NCI-H2029 treated with DMSO at 0.1 percent for 48 hours (cell line): ENCODE data around the gene RASGRP3.

Experiments used
- DNase-seq: peaks from one replicate; lab custom pipeline; 2025; lab: John Stamatoyannopoulos, UW

RASGRP3 gene

DNA sequence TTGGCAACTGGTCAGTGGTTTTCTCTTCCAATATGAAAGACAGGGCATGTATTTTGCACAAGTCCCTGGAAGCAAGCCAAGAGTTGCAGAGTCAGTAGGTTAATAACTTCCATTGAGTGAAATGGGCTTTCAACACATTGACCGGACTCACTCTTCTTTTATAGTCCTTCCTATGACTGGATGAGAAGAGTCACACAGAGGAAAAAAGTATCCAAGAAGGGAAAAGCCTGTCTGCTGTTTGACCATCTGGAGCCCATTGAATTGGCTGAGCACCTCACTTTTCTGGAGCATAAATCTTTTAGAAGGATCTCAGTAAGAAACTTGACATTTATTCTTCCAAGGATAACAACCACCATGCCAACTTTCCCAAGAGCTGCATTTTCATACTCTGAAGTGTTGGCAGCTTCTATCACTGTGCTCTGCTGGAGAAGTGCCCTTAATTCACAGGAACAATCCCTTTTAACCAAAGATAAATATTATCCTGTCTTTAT lies 45.4 kb downstream of the RASGRP3 start:
- no peak for DNase-seq

- DNase-seq = no peak
Measured at GRCh38 chr2:33522576-33522975, 46.1 kb downstream of the RASGRP3 start.

DNA sequence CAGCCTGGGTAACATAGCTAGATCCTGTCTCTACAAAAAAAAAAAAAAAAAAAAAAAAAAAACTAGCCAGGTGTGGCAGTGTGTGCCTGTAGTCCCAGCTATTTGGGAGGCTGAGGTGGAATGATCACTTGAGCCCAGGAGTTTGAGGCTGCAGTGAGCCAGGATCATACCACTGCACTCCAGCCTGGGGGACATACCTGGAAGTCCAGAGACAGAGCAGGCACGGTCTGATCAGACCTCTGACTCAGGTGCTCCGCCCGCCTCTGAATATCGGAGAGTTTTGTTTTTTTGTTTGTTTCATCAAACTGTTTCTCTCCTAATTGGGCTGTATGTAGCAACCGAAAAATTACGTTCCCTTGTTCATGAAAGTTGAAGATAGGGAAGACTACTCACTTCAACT lies 49.2 kb downstream of the RASGRP3 start:
- DNase-seq = no peak

DNA sequence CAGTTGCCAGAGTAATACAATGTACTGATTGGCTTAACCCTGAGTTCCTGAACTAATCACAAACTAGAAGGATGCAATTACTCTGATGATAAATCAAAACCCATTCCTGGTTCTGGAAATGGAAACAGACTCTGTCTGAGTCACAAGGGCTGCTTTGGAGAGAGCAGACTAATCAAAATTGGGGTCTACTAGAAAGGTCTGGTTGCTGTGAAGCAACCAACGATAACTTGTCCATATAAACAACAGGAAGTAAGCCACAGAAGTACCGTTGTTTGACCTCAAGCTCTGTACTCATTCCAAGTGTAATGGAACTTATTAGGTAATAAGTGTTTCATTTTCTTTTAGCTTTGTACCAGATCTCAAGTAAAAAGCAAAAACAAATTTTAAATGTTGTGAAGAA lies 49.7 kb downstream of the RASGRP3 start:
- no peak for DNase-seq

- no peak for DNase-seq
Measured at GRCh38 chr2:33526921-33527320, 50.5 kb downstream of the RASGRP3 start.

- no peak for DNase-seq
Measured at GRCh38 chr2:33528441-33528950, 52.0 kb downstream of the RASGRP3 start.

GRCh38 chr2:33529771-33530481 lies 53.5 kb downstream of the RASGRP3 start:
- no peak for DNase-seq

DNA sequence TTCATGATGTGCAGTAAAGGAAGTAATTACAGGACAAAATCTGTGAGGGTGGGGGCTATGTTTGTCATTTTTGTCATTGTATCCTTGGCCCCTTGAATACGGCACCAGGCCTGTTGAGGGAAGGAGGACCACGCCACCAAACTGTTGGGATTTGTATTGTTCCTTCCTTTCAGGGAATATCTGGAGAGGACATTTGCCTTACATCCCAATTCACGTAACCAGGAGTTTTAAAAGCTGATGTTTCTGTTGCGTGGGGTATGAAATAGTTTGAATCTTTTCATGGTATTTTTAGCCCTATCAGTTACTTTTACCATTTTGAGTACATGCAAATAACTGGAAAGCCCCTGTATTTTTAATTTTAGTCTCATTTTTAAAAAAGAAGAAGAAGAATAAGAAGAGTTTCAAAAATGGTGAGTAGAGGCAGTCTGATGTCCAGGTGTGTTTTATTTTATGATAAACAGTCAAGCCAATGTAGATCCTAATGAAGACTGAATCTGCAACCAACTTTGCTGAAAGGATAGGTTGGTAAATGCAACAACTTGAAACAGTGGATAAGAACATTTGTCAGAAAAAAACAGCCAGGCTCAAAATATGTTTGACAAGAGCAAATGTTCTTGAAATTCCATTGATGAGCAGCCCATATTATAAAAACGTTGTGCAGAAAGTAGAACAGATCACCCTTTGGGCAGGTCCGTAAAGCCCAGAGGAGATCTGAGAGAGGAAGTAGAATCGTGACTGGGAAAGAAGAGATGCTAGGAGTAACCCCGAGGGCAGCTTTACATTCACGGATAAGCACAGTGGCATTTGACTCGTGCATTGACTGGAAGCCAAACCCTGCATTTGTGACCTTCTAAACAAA lies 54.5 kb downstream of the RASGRP3 start:
- DNase-seq = no peak

DNA sequence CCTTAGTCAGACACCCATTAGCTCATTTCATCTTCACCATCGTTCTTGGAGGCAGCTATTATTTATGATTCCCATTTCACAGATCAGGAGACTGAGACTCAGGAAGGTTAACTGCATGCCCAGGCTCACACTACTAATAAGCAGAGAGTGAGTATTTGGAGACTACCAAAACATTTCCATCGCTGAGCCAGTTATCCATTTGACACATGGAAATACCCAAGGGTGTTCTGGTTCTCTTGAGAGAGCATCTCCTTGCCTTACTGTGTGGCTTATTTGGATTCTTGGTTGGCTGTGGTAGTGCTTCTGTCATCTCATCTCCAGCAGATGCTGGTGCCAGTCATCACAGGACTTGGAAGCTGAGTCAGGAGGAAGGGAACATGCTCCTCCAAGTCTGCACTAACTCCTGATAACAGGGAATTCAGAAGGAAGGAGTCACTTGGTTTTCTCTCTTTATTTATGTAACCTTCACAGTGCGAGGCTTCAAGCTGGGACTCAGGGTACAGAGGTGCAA lies 55.2 kb downstream of the RASGRP3 start:
- DNase-seq = no peak

DNA sequence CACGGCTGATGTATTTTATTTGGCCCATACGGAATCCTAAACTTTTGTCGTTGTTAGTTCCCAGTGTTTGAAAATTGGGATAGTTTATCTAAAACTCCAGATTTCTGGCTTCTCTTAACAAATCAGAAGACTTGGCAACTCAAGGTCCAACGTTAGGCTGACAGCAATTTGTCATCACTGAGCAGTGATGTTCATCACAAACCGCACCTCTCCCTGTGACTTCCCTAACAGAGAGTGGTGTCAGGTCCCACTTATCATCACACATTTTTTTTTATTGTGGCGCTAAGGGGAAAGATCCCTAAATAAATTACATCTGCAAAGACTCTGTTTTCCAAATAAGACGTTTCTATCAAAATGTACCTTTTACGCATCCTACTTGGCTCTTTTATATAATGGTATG lies 55.7 kb downstream of the RASGRP3 start:
- no peak for DNase-seq

- no peak for DNase-seq
Measured at GRCh38 chr2:33532966-33533365, 56.5 kb downstream of the RASGRP3 start.

DNA sequence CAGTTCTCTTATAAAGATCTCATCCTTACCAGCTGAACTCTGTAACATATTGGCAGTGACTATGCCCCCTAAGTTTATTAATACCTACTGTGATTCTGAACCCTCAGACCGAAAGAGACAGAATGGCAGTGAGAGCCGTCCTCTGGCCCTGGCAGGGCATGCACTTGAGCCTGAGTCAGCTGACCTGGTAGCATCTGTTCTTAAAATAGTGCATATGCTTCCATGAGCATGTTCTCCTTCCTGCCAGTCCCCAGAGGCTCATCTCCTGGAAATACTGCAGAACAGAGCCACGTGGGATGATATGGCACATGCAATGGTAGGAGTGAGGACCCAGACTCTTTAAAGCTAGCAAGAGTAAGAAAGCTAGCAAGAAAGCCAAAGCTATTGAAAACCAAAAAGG lies 59.0 kb downstream of the RASGRP3 start:
- no peak for DNase-seq

- DNase-seq = no peak
Measured at GRCh38 chr2:33541243-33541642, 64.8 kb downstream of the RASGRP3 start.

GRCh38 chr2:33550206-33550605 lies 73.8 kb downstream of the RASGRP3 start:
- no peak for DNase-seq

- no peak for DNase-seq
Measured at GRCh38 chr2:33552758-33553461, 76.5 kb downstream of the RASGRP3 start.

- DNase-seq = no peak
Measured at GRCh38 chr2:33555681-33556080, 79.2 kb downstream of the RASGRP3 start.

- DNase-seq = no peak
Measured at GRCh38 chr2:33559328-33559727, 82.9 kb downstream of the RASGRP3 start.

GRCh38 chr2:33560017-33560416 lies 83.6 kb downstream of the RASGRP3 start:
- DNase-seq = no peak

DNA sequence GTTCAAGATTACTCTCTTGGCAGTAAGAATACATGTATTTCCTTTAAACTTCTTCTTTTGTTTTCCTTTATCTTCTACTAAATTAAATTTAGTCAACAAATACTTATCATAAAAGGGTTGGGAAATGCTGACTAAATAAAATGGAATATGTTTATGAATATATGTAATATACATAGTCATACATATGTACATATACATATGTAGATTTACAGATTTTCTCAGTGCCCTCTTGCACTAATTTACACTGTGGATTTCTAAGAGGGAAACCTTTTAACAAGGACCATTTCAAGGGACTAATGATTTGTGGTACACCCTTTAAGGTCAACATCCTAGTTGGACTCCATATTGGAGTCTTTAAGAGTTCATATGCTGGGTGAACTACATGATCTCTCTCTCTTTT lies 85.4 kb downstream of the RASGRP3 start:
- no peak for DNase-seq

DNA sequence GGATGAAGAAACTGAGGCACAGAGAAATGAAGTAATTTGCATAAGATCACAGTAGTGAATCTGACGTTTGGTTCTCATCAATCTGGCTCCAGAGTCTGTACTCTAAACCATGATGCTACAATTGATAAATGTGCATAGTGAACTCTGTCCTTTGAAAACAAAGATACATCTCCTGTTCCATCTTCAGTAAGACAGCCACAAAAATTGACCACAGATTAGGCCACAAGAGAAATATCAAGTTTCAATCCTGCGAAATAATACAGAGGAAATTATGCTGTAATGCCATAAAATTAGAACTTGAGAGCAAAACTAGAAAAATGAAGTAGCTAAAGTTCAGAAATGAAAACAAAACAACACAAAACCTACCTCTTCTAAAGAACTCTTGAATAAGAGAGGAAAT lies 94.2 kb downstream of the RASGRP3 start:
- no peak for DNase-seq

- DNase-seq = no peak
Measured at GRCh38 chr2:33573657-33574056, 97.2 kb downstream of the RASGRP3 start.

DNA sequence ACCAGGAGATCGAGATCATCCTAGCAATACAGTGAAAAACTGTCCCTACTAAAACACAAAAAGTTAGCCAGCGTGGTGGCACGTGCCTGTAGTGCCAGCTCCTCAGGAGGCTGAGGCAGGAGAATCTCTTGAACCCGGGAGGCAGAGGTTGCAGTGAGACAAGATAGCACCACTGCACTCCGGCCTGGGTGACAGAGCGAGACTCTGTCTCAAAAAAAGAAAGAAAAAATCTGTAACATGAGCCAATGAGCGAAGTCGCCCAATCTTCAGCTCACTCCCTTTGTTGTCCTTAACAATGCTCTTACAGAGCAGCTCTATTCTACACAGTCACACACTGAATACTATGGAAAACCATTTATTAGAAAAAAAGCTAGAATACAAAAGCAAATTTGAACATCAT lies 100.6 kb downstream of the RASGRP3 start:
- DNase-seq = no peak
